ENCODE measurements around the gene GABRR1.

GABRR1 gene

DNA sequence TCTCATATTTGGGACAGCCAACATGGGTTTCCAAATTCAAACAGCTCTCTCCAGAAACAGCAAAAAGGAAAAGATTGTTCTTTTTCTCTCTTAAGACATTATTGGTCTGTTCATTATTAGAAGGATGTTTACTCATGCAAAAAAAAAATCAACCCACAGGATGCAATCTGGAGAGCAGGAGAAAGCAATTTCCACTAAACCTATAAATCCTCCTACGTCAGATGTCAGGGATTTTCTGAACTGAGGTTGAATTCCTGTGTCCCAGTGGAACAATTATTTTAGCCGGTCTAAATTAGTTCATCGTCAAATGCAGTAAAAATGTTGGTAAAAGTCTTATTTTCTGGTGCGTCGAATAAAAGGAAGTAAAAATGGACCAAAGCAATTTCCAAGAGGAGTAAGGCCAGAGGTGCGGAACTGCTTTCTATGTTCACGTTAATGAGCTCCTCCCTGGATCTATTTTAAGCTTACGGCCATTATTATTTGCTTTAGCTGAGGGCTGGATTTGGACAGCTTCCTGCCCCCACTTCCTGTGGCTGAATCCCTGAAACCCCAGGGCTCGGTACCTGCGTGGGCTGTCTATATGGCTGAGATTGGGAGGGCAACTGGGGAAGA lies at the start of gene GABRR1:
Gene GABRR1, minus strand, starts transcription at position 60 of the 612 bp plus-strand sequence. Its CDS starts 36 bp downstream, at position 24.
- Histone ChIP-seq H3K4me1 (ENCODE audit: control insufficient read depth, insufficient read depth, low read length) (peaks cover 3% of the 10 kb centered on the region; the same call in 1 of the 2 replicates), H3K4me3 (ENCODE audit: low read length) (no peak within 1 kb of the TSS), H3K27ac (ENCODE audit: low read length) (no peak within 1 kb of the TSS), H3K27me3 (ENCODE audit: control insufficient read depth, insufficient read depth, low read length) (no peaks in the 10 kb centered on the region), H3K36me3 (ENCODE audit: control insufficient read depth, insufficient read depth, low read length) (no peaks in the 10 kb centered on the region), H3K9me3 (ENCODE audit: control insufficient read depth, insufficient read depth, low read length) (no peaks in the 10 kb centered on the region)
- no CpG with 5 or more reads among the region's 10 CpGs for WGBS (ENCODE audit: insufficient coverage, insufficient read length)
- no peak for DNase-seq (ENCODE audit: low read depth, low spot score)

- DNase-seq (ENCODE audit: low read depth, low spot score) = no peak
- no CpG with 5 or more reads among the region's 20 CpGs for WGBS (ENCODE audit: insufficient coverage, insufficient read length)
- no peak overlapping the region for H3K4me3 ChIP-seq (ENCODE audit: low read length)
- no peak overlapping the region for H3K27ac ChIP-seq (ENCODE audit: low read length)
- no peaks in the 10 kb centered on the region for H3K27me3 ChIP-seq (ENCODE audit: control insufficient read depth, insufficient read depth, low read length)
- H3K9me3 ChIP-seq (ENCODE audit: control insufficient read depth, insufficient read depth, low read length) = no peaks in the 10 kb centered on the region
- H3K4me1 ChIP-seq (ENCODE audit: control insufficient read depth, insufficient read depth, low read length) = no peaks in the 10 kb centered on the region
- H3K36me3 ChIP-seq (ENCODE audit: control insufficient read depth, insufficient read depth, low read length) = no peaks in the 10 kb centered on the region
Observed at GRCh38 chr6:89264296-89264695, 47.1 kb upstream of the GABRR1 start.

- H3K36me3 ChIP-seq (ENCODE audit: control insufficient read depth, insufficient read depth, low read length) = no peaks in the 10 kb centered on the region
- H3K27ac ChIP-seq (ENCODE audit: low read length) = no peak overlapping the region
- no CpG with 5 or more reads among the region's 5 CpGs for WGBS (ENCODE audit: insufficient coverage, insufficient read length)
- no peaks in the 10 kb centered on the region for H3K27me3 ChIP-seq (ENCODE audit: control insufficient read depth, insufficient read depth, low read length)
- no peak for DNase-seq (ENCODE audit: low read depth, low spot score)
- H3K4me1 ChIP-seq (ENCODE audit: control insufficient read depth, insufficient read depth, low read length) = no peaks in the 10 kb centered on the region
- no peaks in the 10 kb centered on the region for H3K9me3 ChIP-seq (ENCODE audit: control insufficient read depth, insufficient read depth, low read length)
- no peak overlapping the region for H3K4me3 ChIP-seq (ENCODE audit: low read length)
Observed at GRCh38 chr6:89260832-89261231, 43.7 kb upstream of the GABRR1 start.

GRCh38 chr6:89260310-89260709 lies 43.2 kb upstream of the GABRR1 start:
- Histone ChIP-seq H3K36me3 (ENCODE audit: control insufficient read depth, insufficient read depth, low read length) (no peaks in the 10 kb centered on the region), H3K4me1 (ENCODE audit: control insufficient read depth, insufficient read depth, low read length) (no peaks in the 10 kb centered on the region), H3K27me3 (ENCODE audit: control insufficient read depth, insufficient read depth, low read length) (no peaks in the 10 kb centered on the region), H3K9me3 (ENCODE audit: control insufficient read depth, insufficient read depth, low read length) (no peaks in the 10 kb centered on the region), H3K27ac (ENCODE audit: low read length) (no peak overlapping the region), H3K4me3 (ENCODE audit: low read length) (no peak overlapping the region)
- WGBS (ENCODE audit: insufficient coverage, insufficient read length) = no CpG with 5 or more reads among the region's 4 CpGs
- DNase-seq (ENCODE audit: low read depth, low spot score) = no peak

GRCh38 chr6:89258912-89259311 lies 41.8 kb upstream of the GABRR1 start:
- no CpG with 5 or more reads among the region's 3 CpGs for WGBS (ENCODE audit: insufficient coverage, insufficient read length)
- H3K27me3 ChIP-seq (ENCODE audit: control insufficient read depth, insufficient read depth, low read length) = no peaks in the 10 kb centered on the region
- no peak overlapping the region for H3K4me3 ChIP-seq (ENCODE audit: low read length)
- H3K36me3 ChIP-seq (ENCODE audit: control insufficient read depth, insufficient read depth, low read length) = no peaks in the 10 kb centered on the region
- no peaks in the 10 kb centered on the region for H3K4me1 ChIP-seq (ENCODE audit: control insufficient read depth, insufficient read depth, low read length)
- no peak overlapping the region for H3K27ac ChIP-seq (ENCODE audit: low read length)
- no peak for DNase-seq (ENCODE audit: low read depth, low spot score)
- no peaks in the 10 kb centered on the region for H3K9me3 ChIP-seq (ENCODE audit: control insufficient read depth, insufficient read depth, low read length)

GRCh38 chr6:89257781-89258180 lies 40.6 kb upstream of the GABRR1 start:
- Histone ChIP-seq H3K36me3 (ENCODE audit: control insufficient read depth, insufficient read depth, low read length) (no peaks in the 10 kb centered on the region), H3K4me1 (ENCODE audit: control insufficient read depth, insufficient read depth, low read length) (no peaks in the 10 kb centered on the region), H3K27me3 (ENCODE audit: control insufficient read depth, insufficient read depth, low read length) (no peaks in the 10 kb centered on the region), H3K4me3 (ENCODE audit: low read length) (no peak overlapping the region), H3K27ac (ENCODE audit: low read length) (no peak overlapping the region), H3K9me3 (ENCODE audit: control insufficient read depth, insufficient read depth, low read length) (no peaks in the 10 kb centered on the region)
- WGBS (ENCODE audit: insufficient coverage, insufficient read length) = no CpG with 5 or more reads among the region's 4 CpGs
- no peak for DNase-seq (ENCODE audit: low read depth, low spot score)

- Histone ChIP-seq H3K9me3 (ENCODE audit: control insufficient read depth, insufficient read depth, low read length) (no peaks in the 10 kb centered on the region), H3K27me3 (ENCODE audit: control insufficient read depth, insufficient read depth, low read length) (no peaks in the 10 kb centered on the region), H3K36me3 (ENCODE audit: control insufficient read depth, insufficient read depth, low read length) (no peaks in the 10 kb centered on the region), H3K27ac (ENCODE audit: low read length) (no peak overlapping the region), H3K4me3 (ENCODE audit: low read length) (no peak overlapping the region), H3K4me1 (ENCODE audit: control insufficient read depth, insufficient read depth, low read length) (no peaks in the 10 kb centered on the region)
- no peak for DNase-seq (ENCODE audit: low read depth, low spot score)
- no CpG with 5 or more reads among the region's 6 CpGs for WGBS (ENCODE audit: insufficient coverage, insufficient read length)
Observed at GRCh38 chr6:89257346-89257745, 40.2 kb upstream of the GABRR1 start.

GRCh38 chr6:89255417-89255816 lies 38.3 kb upstream of the GABRR1 start:
- Histone ChIP-seq H3K36me3 (ENCODE audit: control insufficient read depth, insufficient read depth, low read length) (no peaks in the 10 kb centered on the region), H3K9me3 (ENCODE audit: control insufficient read depth, insufficient read depth, low read length) (no peaks in the 10 kb centered on the region), H3K27me3 (ENCODE audit: control insufficient read depth, insufficient read depth, low read length) (no peaks in the 10 kb centered on the region), H3K27ac (ENCODE audit: low read length) (no peak overlapping the region), H3K4me1 (ENCODE audit: control insufficient read depth, insufficient read depth, low read length) (no peaks in the 10 kb centered on the region), H3K4me3 (ENCODE audit: low read length) (no peak overlapping the region)
- no peak for DNase-seq (ENCODE audit: low read depth, low spot score)
- WGBS (ENCODE audit: insufficient coverage, insufficient read length) = no CpG with 5 or more reads among the region's 4 CpGs

- no peak for DNase-seq (ENCODE audit: low read depth, low spot score)
- Histone ChIP-seq H3K36me3 (ENCODE audit: control insufficient read depth, insufficient read depth, low read length) (no peaks in the 10 kb centered on the region), H3K4me1 (ENCODE audit: control insufficient read depth, insufficient read depth, low read length) (no peaks in the 10 kb centered on the region), H3K27ac (ENCODE audit: low read length) (no peak overlapping the region), H3K9me3 (ENCODE audit: control insufficient read depth, insufficient read depth, low read length) (no peaks in the 10 kb centered on the region), H3K27me3 (ENCODE audit: control insufficient read depth, insufficient read depth, low read length) (no peaks in the 10 kb centered on the region), H3K4me3 (ENCODE audit: low read length) (no peak overlapping the region)
Observed at GRCh38 chr6:89254569-89254968, 37.4 kb upstream of the GABRR1 start.

DNA sequence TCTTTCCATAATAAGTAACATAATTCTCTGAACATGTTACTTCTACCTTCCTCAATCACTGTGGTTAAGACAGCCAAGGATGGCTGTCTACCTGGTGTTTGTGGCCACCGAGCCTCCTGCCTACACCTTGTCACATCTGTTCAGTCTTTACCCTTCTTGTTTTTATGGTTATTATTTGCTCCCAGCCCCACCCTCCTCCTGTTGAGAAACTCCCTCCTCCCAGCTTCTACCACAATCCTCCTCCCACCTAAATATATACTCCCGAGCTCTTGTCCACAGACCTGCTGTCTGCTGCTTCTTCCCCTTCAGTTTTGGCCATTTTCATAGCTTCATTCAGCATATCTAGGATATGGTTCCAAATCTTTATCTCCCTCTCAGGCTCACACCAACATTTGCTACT lies 35.7 kb upstream of the GABRR1 start:
- Histone ChIP-seq H3K27ac (ENCODE audit: low read length) (no peak overlapping the region), H3K9me3 (ENCODE audit: control insufficient read depth, insufficient read depth, low read length) (no peaks in the 10 kb centered on the region), H3K4me1 (ENCODE audit: control insufficient read depth, insufficient read depth, low read length) (no peaks in the 10 kb centered on the region), H3K36me3 (ENCODE audit: control insufficient read depth, insufficient read depth, low read length) (no peaks in the 10 kb centered on the region), H3K27me3 (ENCODE audit: control insufficient read depth, insufficient read depth, low read length) (no peaks in the 10 kb centered on the region), H3K4me3 (ENCODE audit: low read length) (no peak overlapping the region)
- WGBS (ENCODE audit: insufficient coverage, insufficient read length) = no CpG with 5 or more reads among the region's 2 CpGs
- no peak for DNase-seq (ENCODE audit: low read depth, low spot score)

GRCh38 chr6:89251976-89252375 lies 34.8 kb upstream of the GABRR1 start:
- no peak for DNase-seq (ENCODE audit: low read depth, low spot score)
- H3K9me3 ChIP-seq (ENCODE audit: control insufficient read depth, insufficient read depth, low read length) = no peaks in the 10 kb centered on the region
- no peaks in the 10 kb centered on the region for H3K27me3 ChIP-seq (ENCODE audit: control insufficient read depth, insufficient read depth, low read length)
- no peaks in the 10 kb centered on the region for H3K4me1 ChIP-seq (ENCODE audit: control insufficient read depth, insufficient read depth, low read length)
- WGBS (ENCODE audit: insufficient coverage, insufficient read length) = no CpG with 5 or more reads among the region's 10 CpGs
- H3K27ac ChIP-seq (ENCODE audit: low read length) = no peak overlapping the region
- H3K4me3 ChIP-seq (ENCODE audit: low read length) = no peak overlapping the region
- no peaks in the 10 kb centered on the region for H3K36me3 ChIP-seq (ENCODE audit: control insufficient read depth, insufficient read depth, low read length)
